Left ventricle myocardium inferior (tissue), 1 donor: ENCODE measurements around the gene SLC26A1. TPM values are rescaled to one million over a fixed set of nuclear protein-coding genes. Genes with fewer than 3 reads are reported as not detected.

Experiments
- DNase-seq: peaks from one replicate; pipeline ENCODE4 v3.0.0-alpha.2; 2020
- H3K27ac ChIP-seq: fragments of 200-600 bp; replicated peaks from 2 replicates; pipeline ENCODE4 v1.8.0; 2021
- H3K27me3 ChIP-seq: fragments of 200-600 bp; 2 replicates; pipeline ENCODE4 v1.8.0; 2021; ENCODE audit warnings: low read depth
- H3K36me3 ChIP-seq: fragments of 200-600 bp; 2 replicates; pipeline ENCODE4 v1.8.0; 2021
- H3K4me1 ChIP-seq: fragments of 200-600 bp; 2 replicates; pipeline ENCODE4 v1.8.0; 2021
- H3K4me3 ChIP-seq: fragments of 200-600 bp; 2 replicates; pipeline ENCODE4 v1.8.0; 2021; ENCODE audit warnings: mild to moderate bottlenecking, moderate library complexity
- H3K9me3 ChIP-seq: fragments of 200-600 bp; replicated peaks from 2 replicates; pipeline ENCODE4 v1.8.0; 2021
- intact Hi-C: fragments of 100-400 bp; cut with micrococcal nuclease; formaldehyde crosslinking; loops from one replicate; pipeline ENCODE4 v1.11.0; 2022
- total RNA-seq: library from RNA; stranded (reverse); fragmentation: NEBNext Ultra II Directional; extraction: Animal tissue kit (Norgen Biotek cat#: 25700); gene quantifications from one replicate; pipeline ENCODE4 v1.2.1, GENCODE V29; 2021
- TF ChIP-seq, protein P1 (sequence below): fragments of 200-600 bp; IDR thresholded peaks from 2 replicates; pipeline ENCODE4 v1.8.0; 2021; ENCODE audit warnings: antibody characterized with exemption, mild to moderate bottlenecking, borderline replicate concordance
- donor health status: DM: no; HTN: yes; CAD: no; lungs with severe emphysema.

The SLC26A1 gene
- total RNA-seq, 1 donor from 2014 or later = not detected

DNA sequence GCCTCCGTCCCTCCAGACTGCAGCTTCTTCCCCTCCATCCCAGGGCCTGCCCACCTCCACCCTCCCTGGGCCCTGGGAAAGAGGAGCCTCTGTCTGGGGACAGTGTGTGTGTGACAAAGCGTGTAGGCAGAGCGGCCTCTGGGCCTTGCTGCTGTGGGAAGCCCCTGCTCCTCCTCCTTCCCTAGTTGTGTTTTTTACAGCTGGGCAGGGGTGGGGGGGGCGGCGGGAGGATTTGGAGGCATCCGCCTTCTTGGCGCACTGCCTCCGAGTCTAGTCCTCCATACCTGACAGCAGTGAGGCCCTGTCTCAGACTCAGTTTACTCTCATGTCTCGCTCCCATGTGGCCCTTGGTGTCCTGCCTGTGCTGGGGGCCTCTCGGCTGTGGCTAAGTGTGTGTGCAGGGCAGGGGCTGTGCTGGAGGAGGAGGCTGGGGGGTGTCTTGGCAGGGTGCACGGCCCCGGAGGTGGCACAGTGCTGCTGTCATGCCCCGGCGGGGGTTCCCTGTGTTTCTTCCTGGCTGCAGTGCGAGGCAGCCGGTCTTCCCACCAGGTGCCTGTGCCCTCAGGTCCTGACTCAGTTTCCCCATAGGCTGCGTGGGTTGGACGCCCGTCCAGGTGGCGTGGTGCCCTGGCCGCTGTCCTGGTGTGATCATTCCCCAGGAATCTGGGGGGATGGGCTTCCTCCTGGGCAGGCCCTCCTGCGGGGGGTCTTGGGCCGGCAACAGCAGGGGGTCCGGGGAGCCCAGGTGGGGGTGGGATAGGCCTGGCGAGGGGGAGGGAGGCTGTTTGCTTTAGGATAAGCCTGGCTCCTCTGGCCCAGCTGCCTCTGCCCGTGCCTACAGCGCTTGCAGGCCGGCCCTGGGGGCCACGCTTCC, 25.2 kb upstream of the SLC26A1 start:
- Histone ChIP-seq H3K36me3 (no peaks in the 10 kb centered on the region), H3K27me3 (no peaks in the 10 kb centered on the region), H3K27ac (no peak overlapping the region), H3K9me3 (no peaks in the 10 kb centered on the region), H3K4me1 (no peaks in the 10 kb centered on the region), H3K4me3 (no peak overlapping the region)
- intact Hi-C loops = no loop called here
- TF ChIP-seq, protein P1, sequence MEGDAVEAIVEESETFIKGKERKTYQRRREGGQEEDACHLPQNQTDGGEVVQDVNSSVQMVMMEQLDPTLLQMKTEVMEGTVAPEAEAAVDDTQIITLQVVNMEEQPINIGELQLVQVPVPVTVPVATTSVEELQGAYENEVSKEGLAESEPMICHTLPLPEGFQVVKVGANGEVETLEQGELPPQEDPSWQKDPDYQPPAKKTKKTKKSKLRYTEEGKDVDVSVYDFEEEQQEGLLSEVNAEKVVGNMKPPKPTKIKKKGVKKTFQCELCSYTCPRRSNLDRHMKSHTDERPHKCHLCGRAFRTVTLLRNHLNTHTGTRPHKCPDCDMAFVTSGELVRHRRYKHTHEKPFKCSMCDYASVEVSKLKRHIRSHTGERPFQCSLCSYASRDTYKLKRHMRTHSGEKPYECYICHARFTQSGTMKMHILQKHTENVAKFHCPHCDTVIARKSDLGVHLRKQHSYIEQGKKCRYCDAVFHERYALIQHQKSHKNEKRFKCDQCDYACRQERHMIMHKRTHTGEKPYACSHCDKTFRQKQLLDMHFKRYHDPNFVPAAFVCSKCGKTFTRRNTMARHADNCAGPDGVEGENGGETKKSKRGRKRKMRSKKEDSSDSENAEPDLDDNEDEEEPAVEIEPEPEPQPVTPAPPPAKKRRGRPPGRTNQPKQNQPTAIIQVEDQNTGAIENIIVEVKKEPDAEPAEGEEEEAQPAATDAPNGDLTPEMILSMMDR = no peak
- DNase-seq = no peak

DNA sequence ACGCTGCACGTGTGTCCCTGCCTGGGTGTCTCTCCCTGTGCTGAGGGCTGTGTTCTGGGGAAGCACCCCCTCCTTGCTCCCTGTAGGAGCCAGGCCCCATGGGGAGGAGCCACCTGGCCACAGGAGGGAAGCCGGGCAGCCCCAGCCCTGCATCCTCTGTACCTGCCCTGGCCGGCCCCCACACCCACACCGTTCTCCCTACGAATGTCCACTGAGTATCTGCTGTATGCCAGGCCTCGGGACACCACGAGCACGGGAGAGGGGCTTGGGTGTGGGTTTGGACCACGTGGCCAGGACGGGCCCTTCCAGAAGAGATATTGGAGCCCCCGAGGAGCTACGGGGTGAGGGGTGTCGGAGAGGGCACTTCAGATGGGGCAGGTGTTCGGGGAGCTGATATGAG, 24.5 kb upstream of the SLC26A1 start:
- Histone ChIP-seq H3K4me3 (no peak overlapping the region), H3K36me3 (no peaks in the 10 kb centered on the region), H3K27ac (no peak overlapping the region), H3K27me3 (no peaks in the 10 kb centered on the region), H3K4me1 (no peaks in the 10 kb centered on the region), H3K9me3 (no peaks in the 10 kb centered on the region)
- DNase-seq = no peak
- TF ChIP-seq, protein P1 = no peak
- intact Hi-C loops = no loop called here

DNA sequence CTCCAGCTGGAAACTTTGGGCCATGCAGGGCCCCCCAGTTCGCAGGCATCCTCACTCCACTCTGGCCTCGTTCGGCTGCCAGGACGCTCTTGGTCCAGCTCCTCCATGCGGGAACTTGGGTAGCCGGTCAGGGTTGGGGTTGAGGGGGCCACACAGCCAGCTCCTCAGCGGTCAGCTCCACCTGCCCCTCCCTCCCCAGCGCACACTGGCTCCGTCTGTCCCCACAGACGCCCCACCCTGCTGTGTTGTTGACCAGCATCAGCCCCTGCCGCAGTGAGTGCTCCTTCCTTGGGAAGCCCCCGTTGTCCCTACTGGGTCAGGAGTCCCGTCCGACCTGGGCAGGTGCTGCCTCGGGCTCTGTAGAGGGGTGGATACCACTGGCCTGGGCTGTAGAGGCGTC, 24.0 kb upstream of the SLC26A1 start:
- intact Hi-C loops = no loop called here
- Histone ChIP-seq H3K9me3 (no peaks in the 10 kb centered on the region), H3K4me1 (peaks cover 4% of the 10 kb centered on the region), H3K27ac (no peak overlapping the region), H3K36me3 (no peaks in the 10 kb centered on the region), H3K27me3 (no peaks in the 10 kb centered on the region), H3K4me3 (no peak overlapping the region)
- no peak for DNase-seq
- TF ChIP-seq, protein P1 = no peak

DNA sequence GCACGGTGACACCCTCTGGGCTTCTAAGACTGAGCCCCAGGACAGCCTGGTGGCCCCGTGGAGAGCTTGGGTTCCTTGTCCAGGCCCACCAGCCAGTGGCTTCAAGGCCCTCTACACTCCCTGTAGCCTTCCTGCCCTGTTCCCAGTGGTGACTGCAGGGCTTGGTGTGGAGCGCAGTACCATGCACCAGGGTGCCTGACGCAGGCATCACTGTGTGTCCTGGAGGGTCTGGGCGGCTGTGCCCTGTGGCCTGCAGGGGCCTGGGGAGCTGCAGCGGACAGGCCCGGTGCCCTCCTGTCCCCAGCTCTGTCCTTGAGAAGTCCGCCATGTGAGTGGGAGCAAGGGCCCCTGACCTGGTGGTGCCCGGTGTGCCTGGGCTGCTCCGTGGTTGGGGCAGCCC, 22.5 kb upstream of the SLC26A1 start:
- Histone ChIP-seq H3K4me1 (peaks cover 10% of the 10 kb centered on the region), H3K9me3 (no peaks in the 10 kb centered on the region), H3K27ac (no peak overlapping the region), H3K36me3 (no peaks in the 10 kb centered on the region), H3K27me3 (no peaks in the 10 kb centered on the region), H3K4me3 (no peak overlapping the region)
- DNase-seq = no peak
- TF ChIP-seq, protein P1 = no peak
- intact Hi-C loops = no loop called here

DNA sequence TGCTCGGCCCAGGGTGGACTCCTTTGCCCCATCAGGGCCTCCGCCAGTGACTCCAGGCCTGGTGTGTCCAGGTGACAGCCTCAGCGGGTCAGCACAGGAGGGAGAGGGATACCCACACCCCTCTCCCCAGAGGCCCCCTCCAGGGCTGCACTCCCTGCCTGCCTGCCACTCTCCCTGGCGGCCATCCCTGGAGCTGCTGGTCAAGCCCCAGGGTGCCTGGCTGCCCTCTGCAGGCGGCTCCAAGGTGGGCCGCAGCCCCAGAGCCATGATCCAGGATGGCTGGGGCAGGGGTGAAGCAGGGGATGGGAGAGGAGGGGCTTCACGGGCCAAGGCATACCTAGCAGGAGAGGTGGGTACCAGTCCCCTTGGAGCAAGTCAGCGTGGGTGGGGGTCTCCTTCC, 22.0 kb upstream of the SLC26A1 start:
- H3K27ac ChIP-seq = no peak overlapping the region
- H3K4me1 ChIP-seq = peaks cover 16% of the 10 kb centered on the region
- H3K27me3 ChIP-seq = no peaks in the 10 kb centered on the region
- DNase-seq = no peak
- intact Hi-C loops = no loop called here
- TF ChIP-seq, protein P1 = no peak
- no peaks in the 10 kb centered on the region for H3K36me3 ChIP-seq
- no peak overlapping the region for H3K4me3 ChIP-seq
- no peaks in the 10 kb centered on the region for H3K9me3 ChIP-seq
